Measurements from ENCODE around the gene GRIP1.

The GRIP1 gene

GRCh38 chr12:66497008-66497897, 181.6 kb downstream of the GRIP1 start:
- ChIA-PET CTCF (interaction anchor here (1.0 to 1.3 kb wide), 3 partner anchors 10 to 40 kb away, joined by 3 to 4 read pairs (median 3); no protein-coding TSS in a partner anchor), POLR2A (no interaction called here)
- TF ChIP-seq, protein P1, sequence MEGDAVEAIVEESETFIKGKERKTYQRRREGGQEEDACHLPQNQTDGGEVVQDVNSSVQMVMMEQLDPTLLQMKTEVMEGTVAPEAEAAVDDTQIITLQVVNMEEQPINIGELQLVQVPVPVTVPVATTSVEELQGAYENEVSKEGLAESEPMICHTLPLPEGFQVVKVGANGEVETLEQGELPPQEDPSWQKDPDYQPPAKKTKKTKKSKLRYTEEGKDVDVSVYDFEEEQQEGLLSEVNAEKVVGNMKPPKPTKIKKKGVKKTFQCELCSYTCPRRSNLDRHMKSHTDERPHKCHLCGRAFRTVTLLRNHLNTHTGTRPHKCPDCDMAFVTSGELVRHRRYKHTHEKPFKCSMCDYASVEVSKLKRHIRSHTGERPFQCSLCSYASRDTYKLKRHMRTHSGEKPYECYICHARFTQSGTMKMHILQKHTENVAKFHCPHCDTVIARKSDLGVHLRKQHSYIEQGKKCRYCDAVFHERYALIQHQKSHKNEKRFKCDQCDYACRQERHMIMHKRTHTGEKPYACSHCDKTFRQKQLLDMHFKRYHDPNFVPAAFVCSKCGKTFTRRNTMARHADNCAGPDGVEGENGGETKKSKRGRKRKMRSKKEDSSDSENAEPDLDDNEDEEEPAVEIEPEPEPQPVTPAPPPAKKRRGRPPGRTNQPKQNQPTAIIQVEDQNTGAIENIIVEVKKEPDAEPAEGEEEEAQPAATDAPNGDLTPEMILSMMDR (IDR thresholded peaks at IDR 0.05; ENCODE audit: control extremely low read depth, extremely low read depth, low read depth, missing control alignments) = no peak
- DNase-seq (ENCODE audit: extremely low spot score) = no peak

GRCh38 chr12:66496595-66496994, 182.3 kb downstream of the GRIP1 start:
- ChIA-PET POLR2A (no interaction called here), CTCF (interaction anchor here (1.0 to 1.3 kb wide), 3 partner anchors 11 to 40 kb away, joined by 3 to 4 read pairs (median 3); no protein-coding TSS in a partner anchor)
- DNase-seq (ENCODE audit: extremely low spot score) = no peak
- TF ChIP-seq, protein P1 (IDR thresholded peaks at IDR 0.05; ENCODE audit: control extremely low read depth, extremely low read depth, low read depth, missing control alignments) = no peak

DNA sequence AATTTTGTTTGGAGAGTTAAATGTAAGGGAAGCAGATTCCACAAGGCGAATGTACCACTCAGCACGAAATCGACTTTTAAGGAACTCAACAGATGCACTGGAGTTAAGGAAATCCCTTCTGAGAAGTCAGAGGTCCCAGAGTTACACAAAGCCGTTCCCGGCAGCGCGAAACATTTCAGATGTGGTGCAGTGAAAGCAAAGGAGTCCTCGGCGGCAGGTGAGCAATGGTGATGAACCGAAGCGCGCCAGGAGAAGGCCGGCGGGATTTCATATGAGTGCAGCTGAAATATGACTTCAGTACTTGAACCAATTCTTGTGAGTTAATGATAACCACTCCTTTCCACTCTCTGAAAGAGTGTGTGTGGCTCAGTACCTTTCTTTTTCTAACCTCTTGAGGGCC, 183.2 kb downstream of the GRIP1 start:
- POLR2A ChIA-PET = no interaction called here
- no peak for DNase-seq (ENCODE audit: extremely low spot score)
- TF ChIP-seq, protein P1 (IDR thresholded peaks at IDR 0.05; ENCODE audit: control extremely low read depth, extremely low read depth, low read depth, missing control alignments) = no peak
- CTCF ChIA-PET = interaction anchor here (1.1 kb wide), 1 partner anchor 14 kb away, joined by 3 read pairs; no protein-coding TSS in a partner anchor

- CTCF ChIA-PET = no interaction called here
- TF ChIP-seq, protein P1 (IDR thresholded peaks at IDR 0.05; ENCODE audit: control extremely low read depth, extremely low read depth, low read depth, missing control alignments) = no peak
- POLR2A ChIA-PET = no interaction called here
- DNase-seq (ENCODE audit: extremely low spot score) = no peak
These were observed 185.1 kb downstream of the GRIP1 start for GRCh38 chr12:66493819-66494218.

DNA sequence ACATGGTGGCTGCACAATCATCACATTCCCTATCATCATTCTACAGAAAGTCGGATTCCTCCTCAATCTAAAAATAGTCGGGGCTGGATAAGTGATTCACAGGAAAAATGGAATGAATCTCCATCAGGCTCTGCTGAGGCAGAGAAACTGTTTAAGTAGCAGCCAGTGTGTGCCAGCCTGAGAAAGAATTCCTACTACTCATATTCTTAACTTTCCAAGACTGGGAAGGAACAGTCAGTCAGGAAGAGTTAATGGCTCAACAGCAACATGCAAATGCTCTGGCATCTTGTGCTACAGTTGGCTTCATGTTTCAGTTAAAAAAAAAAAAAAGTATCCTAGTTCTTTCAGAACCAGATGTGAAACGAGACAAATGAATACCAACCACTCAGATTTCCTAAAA, 187.0 kb downstream of the GRIP1 start:
- no peak for DNase-seq (ENCODE audit: extremely low spot score)
- TF ChIP-seq, protein P1 (IDR thresholded peaks at IDR 0.05; ENCODE audit: control extremely low read depth, extremely low read depth, low read depth, missing control alignments) = no peak
- CTCF ChIA-PET = no interaction called here
- POLR2A ChIA-PET = no interaction called here

GRCh38 chr12:66482351-66483203, 196.3 kb downstream of the GRIP1 start:
- no peak for DNase-seq (ENCODE audit: extremely low spot score)
- TF ChIP-seq, protein P1 (IDR thresholded peaks at IDR 0.05; ENCODE audit: control extremely low read depth, extremely low read depth, low read depth, missing control alignments) = no peak
- CTCF ChIA-PET = no interaction called here
- POLR2A ChIA-PET = no interaction called here
